Astrocyte of the spinal cord (primary cell): Measurements from ENCODE around the gene IFITM1.
"Not testable (repeated sequence)": the region's sequence is repeated elsewhere in the genome, so short reads cannot be mapped to it uniquely, and the experiment has no call there.

Experiments used
- DNase-seq: peaks from one replicate; pipeline ENCODE4 v3.0.0; 2011; ENCODE audit warnings: low read depth, low spot score
- H3K4me3 ChIP-seq: 2 replicates; pipeline ENCODE4 v1.5.1; 2011; ENCODE audit warnings: low read depth, mild to moderate bottlenecking, low read length, moderate library complexity
- CTCF ChIP-seq: IDR thresholded peaks from 2 replicates; pipeline ENCODE4 v1.5.1; 2012; ENCODE audit warnings: low read depth, mild to moderate bottlenecking, low read length, inconsistent platforms
- in situ Hi-C: cut with HindIII; loops from 2 replicates; pipeline ENCODE4 v1.10.0; 2017; ENCODE audit warnings: low sequenced_read_pairs

The IFITM1 gene

GRCh38 chr11:313787-314553 lies at the start of gene IFITM1:
Gene IFITM1 (plus strand): TSS chr11:314040. CDS start chr11:314171, 131 bp downstream.
- in situ Hi-C loops = no loop called here
- TF ChIP-seq CTCF = no peak
- H3K4me3 ChIP-seq = peak within 1 kb of the TSS; percentile 51
- peak; percentile 81 for DNase-seq

GRCh38 chr11:266676-267439 lies 47.0 kb upstream of the IFITM1 start:
- H3K4me3 ChIP-seq = no peak overlapping the region
- no peak for TF ChIP-seq CTCF
- DNase-seq = no peak
- in situ Hi-C loops = no loop called here

- H3K4me3 ChIP-seq = no peak overlapping the region
- TF ChIP-seq CTCF = no peak
- in situ Hi-C loops = no loop called here
- no peak for DNase-seq
Measured at GRCh38 chr11:267491-267994, 46.3 kb upstream of the IFITM1 start.

GRCh38 chr11:268716-269145 lies 45.1 kb upstream of the IFITM1 start:
- DNase-seq = peak; percentile 19
- in situ Hi-C loops, H3K4me3 ChIP-seq: not testable (repeated sequence)
- TF ChIP-seq CTCF = peak; percentile 2

GRCh38 chr11:269146-269890 lies 44.5 kb upstream of the IFITM1 start:
- DNase-seq = no peak
- in situ Hi-C loops = no loop called here
- no peak for TF ChIP-seq CTCF
- no peak overlapping the region for H3K4me3 ChIP-seq
